ENCODE measurements around the gene ABCG8.

ABCG8 gene

DNA sequence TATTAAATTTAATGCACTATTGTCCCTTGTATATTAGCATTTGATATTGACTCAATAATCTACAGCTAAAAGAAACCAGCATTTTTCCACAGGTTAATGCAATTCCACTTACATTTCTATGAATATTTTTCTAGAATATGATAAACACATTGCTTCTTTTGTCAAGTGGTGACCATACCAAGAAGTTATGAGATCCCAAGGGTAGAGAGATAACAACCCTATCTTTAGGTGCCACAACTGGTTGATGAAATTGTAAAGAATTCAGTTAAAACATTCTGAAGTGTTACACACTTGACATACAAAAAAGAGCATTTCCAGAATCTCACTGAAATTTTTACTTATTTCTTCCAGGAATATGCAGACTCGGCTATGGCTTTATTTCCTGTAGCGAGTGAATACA lies 56.0 kb downstream of the ABCG8 start:
- TF ChIP-seq, protein P1, sequence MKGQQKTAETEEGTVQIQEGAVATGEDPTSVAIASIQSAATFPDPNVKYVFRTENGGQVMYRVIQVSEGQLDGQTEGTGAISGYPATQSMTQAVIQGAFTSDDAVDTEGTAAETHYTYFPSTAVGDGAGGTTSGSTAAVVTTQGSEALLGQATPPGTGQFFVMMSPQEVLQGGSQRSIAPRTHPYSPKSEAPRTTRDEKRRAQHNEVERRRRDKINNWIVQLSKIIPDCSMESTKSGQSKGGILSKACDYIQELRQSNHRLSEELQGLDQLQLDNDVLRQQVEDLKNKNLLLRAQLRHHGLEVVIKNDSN (IDR thresholded peaks at IDR 0.05) = no peak
- TF ChIP-seq CEBPB (IDR thresholded peaks at IDR 0.05) = no peak
- no peak for TF ChIP-seq FOXM1 (IDR thresholded peaks at IDR 0.05; ENCODE audit: borderline replicate concordance, low read depth)
- TF ChIP-seq NFIC (IDR thresholded peaks at IDR 0.05) = no peak
- TF ChIP-seq RAD21 (IDR thresholded peaks at IDR 0.05; ENCODE audit: low read depth) = no peak
- no peak for TF ChIP-seq YY1 (IDR thresholded peaks at IDR 0.05; ENCODE audit: low read depth)
- TF ChIP-seq, protein P2, sequence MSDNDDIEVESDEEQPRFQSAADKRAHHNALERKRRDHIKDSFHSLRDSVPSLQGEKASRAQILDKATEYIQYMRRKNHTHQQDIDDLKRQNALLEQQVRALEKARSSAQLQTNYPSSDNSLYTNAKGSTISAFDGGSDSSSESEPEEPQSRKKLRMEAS (IDR thresholded peaks at IDR 0.05) = no peak
- TF ChIP-seq TCF12 (IDR thresholded peaks at IDR 0.05; ENCODE audit: low read depth) = no peak
- TF ChIP-seq, protein P3, sequence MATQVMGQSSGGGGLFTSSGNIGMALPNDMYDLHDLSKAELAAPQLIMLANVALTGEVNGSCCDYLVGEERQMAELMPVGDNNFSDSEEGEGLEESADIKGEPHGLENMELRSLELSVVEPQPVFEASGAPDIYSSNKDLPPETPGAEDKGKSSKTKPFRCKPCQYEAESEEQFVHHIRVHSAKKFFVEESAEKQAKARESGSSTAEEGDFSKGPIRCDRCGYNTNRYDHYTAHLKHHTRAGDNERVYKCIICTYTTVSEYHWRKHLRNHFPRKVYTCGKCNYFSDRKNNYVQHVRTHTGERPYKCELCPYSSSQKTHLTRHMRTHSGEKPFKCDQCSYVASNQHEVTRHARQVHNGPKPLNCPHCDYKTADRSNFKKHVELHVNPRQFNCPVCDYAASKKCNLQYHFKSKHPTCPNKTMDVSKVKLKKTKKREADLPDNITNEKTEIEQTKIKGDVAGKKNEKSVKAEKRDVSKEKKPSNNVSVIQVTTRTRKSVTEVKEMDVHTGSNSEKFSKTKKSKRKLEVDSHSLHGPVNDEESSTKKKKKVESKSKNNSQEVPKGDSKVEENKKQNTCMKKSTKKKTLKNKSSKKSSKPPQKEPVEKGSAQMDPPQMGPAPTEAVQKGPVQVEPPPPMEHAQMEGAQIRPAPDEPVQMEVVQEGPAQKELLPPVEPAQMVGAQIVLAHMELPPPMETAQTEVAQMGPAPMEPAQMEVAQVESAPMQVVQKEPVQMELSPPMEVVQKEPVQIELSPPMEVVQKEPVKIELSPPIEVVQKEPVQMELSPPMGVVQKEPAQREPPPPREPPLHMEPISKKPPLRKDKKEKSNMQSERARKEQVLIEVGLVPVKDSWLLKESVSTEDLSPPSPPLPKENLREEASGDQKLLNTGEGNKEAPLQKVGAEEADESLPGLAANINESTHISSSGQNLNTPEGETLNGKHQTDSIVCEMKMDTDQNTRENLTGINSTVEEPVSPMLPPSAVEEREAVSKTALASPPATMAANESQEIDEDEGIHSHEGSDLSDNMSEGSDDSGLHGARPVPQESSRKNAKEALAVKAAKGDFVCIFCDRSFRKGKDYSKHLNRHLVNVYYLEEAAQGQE (IDR thresholded peaks at IDR 0.05; ENCODE audit: low read depth) = no peak
- no peak for TF ChIP-seq TAF1 (IDR thresholded peaks at IDR 0.05; ENCODE audit: low read depth)
- TF ChIP-seq CREB1 (IDR thresholded peaks at IDR 0.05; ENCODE audit: low read depth) = no peak
- TF ChIP-seq TEAD4 (IDR thresholded peaks at IDR 0.05) = no peak

DNA sequence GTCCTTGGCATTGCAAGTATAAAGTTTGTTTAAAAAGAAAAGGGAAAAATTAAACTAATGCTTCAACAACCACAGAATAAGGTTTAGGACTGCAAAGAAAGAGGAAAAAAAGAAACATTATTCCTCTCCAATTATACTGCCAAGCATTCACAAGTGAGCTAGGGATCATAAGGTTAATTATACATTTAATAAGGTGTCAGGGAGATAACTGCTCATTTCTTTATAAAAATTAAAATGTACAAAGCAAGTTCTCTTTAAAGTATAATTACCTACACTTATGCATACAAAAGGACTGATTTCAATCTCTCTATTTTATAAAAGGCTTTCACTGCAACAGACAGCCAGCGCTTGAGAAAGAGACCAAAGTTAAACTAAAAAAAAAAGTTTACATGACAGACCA lies 58.1 kb downstream of the ABCG8 start:
- TF ChIP-seq FOXM1 (IDR thresholded peaks at IDR 0.05; ENCODE audit: borderline replicate concordance, low read depth) = no peak
- TF ChIP-seq RAD21 (IDR thresholded peaks at IDR 0.05; ENCODE audit: low read depth) = no peak
- no peak for TF ChIP-seq EGR1 (IDR thresholded peaks at IDR 0.05)
- no peak for TF ChIP-seq TEAD4 (IDR thresholded peaks at IDR 0.05)
- TF ChIP-seq TCF12 (IDR thresholded peaks at IDR 0.05; ENCODE audit: low read depth) = no peak

DNA sequence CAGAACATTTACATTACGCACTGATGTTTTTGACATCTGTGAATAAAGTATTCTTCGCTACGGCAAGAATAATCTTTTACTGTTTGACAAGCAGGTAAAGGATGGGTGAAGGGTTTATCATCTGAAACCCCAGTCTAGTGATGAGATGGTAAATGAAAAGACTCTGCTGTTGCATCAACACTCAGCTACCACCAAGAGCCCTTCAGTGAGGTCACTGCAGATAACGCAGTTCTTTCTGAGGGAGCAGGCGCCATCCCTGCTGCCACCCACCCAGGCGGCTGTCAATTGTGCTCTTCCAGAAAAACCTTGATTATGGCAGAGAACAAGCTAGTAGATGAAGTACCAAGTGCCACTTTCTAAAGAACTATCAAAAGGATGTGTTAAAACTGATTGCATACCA lies 58.7 kb downstream of the ABCG8 start:
- TF ChIP-seq EGR1 (IDR thresholded peaks at IDR 0.05) = no peak
- no peak for TF ChIP-seq RAD21 (IDR thresholded peaks at IDR 0.05; ENCODE audit: low read depth)
- TF ChIP-seq, protein P2 (IDR thresholded peaks at IDR 0.05) = no peak
- TF ChIP-seq FOXM1 (IDR thresholded peaks at IDR 0.05; ENCODE audit: borderline replicate concordance, low read depth) = no peak

DNA sequence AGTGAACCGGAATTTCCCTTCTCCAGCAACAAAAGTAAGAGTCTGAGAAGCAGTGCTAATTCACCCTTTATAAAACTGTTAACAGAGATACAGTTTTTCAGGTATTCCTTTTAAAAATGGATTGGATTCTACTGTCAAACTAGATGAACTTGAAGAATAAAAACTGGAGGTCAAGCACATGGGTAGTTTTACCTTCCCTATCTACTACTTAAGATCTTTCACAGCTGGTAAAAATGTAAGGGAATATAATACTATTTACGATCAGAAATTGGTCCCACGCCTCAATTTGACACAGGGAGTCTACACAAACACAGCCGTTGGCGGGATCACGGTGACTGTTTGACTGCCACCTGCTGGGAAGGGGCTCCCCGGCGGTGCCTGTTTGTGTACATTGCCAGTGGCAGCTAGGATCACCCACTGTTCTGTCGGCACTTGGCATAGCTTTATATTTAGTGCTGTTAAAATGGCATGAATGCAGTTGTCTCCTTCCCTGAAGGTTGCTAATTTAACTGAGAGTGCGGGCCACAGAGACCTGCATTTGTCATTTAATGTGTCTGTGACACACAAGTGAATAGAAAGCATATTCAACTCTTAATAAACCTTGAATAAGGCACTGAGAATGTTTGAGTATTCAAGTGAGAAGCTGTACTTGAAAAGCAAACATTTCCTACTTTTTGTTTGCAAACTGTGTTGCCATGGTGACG lies 59.5 kb downstream of the ABCG8 start:
- TF ChIP-seq FOXM1 (IDR thresholded peaks at IDR 0.05; ENCODE audit: borderline replicate concordance, low read depth) = no peak
- TF ChIP-seq, protein P3 (IDR thresholded peaks at IDR 0.05; ENCODE audit: low read depth) = no peak
- TF ChIP-seq TCF12 (IDR thresholded peaks at IDR 0.05; ENCODE audit: low read depth) = no peak
- TF ChIP-seq ZBTB7A (IDR thresholded peaks at IDR 0.05; ENCODE audit: low read depth) = no peak
- TF ChIP-seq, protein P2 (IDR thresholded peaks at IDR 0.05) = no peak
- TF ChIP-seq CEBPB (IDR thresholded peaks at IDR 0.05) = no peak
- TF ChIP-seq CREB1 (IDR thresholded peaks at IDR 0.05; ENCODE audit: low read depth) = no peak
- TF ChIP-seq EP300 (IDR thresholded peaks at IDR 0.05; ENCODE audit: borderline replicate concordance) = no peak
- TF ChIP-seq, protein P1 (IDR thresholded peaks at IDR 0.05) = no peak
- TF ChIP-seq YY1 (IDR thresholded peaks at IDR 0.05; ENCODE audit: low read depth) = no peak
- TF ChIP-seq TEAD4 (IDR thresholded peaks at IDR 0.05) = no peak
- no peak for TF ChIP-seq TAF1 (IDR thresholded peaks at IDR 0.05; ENCODE audit: low read depth)
- no peak for TF ChIP-seq NFIC (IDR thresholded peaks at IDR 0.05)
- no peak for TF ChIP-seq RAD21 (IDR thresholded peaks at IDR 0.05; ENCODE audit: low read depth)
- no peak for TF ChIP-seq EGR1 (IDR thresholded peaks at IDR 0.05)

DNA sequence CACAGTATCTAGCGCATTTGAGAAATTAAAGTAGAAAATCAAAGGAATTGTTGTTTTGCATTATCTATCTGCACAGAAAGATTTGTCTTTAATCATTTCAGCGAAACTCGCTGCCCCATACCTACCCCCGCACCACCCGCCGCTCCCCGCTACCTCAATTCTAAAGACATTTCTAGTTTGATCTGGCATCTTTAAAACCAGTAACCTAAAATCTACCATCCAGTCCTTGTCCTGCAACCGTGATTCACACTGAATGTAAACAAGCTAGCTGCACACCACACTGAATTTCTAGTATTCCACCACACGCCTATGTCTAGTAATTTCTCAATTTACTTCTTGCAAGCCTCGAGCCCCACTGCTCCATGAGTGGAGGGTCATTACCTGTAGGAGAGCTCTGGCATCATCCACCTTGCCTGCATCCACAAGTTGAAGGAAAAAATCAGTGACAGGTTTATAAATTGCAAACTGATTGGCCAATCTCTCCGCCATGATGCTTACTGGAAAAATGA lies 60.1 kb downstream of the ABCG8 start:
- TF ChIP-seq ZBTB7A (IDR thresholded peaks at IDR 0.05; ENCODE audit: low read depth) (no peak), CEBPB (IDR thresholded peaks at IDR 0.05) (no peak), YY1 (IDR thresholded peaks at IDR 0.05; ENCODE audit: low read depth) (no peak), EGR1 (IDR thresholded peaks at IDR 0.05) (no peak), TCF12 (IDR thresholded peaks at IDR 0.05; ENCODE audit: low read depth) (no peak), NFIC (IDR thresholded peaks at IDR 0.05) (no peak), EP300 (IDR thresholded peaks at IDR 0.05; ENCODE audit: borderline replicate concordance) (no peak), TEAD4 (IDR thresholded peaks at IDR 0.05) (no peak), RAD21 (IDR thresholded peaks at IDR 0.05; ENCODE audit: low read depth) (no peak), CREB1 (IDR thresholded peaks at IDR 0.05; ENCODE audit: low read depth) (no peak), TAF1 (IDR thresholded peaks at IDR 0.05; ENCODE audit: low read depth) (no peak), FOXM1 (IDR thresholded peaks at IDR 0.05; ENCODE audit: borderline replicate concordance, low read depth) (no peak)
- TF ChIP-seq, protein P2 (IDR thresholded peaks at IDR 0.05) = no peak
- TF ChIP-seq, protein P1 (IDR thresholded peaks at IDR 0.05) = no peak
- TF ChIP-seq, protein P3 (IDR thresholded peaks at IDR 0.05; ENCODE audit: low read depth) = no peak

All from Ishikawa (cell line).